HepG2 (cell line): ENCODE data around the gene THRB. TPM values are rescaled to one million over a fixed set of nuclear protein-coding genes. Genes with fewer than 3 reads are reported as not detected.
A peak's percentile ranks its signal among the peaks of the same experiment; 100 is the strongest.

Experiments used
- ATAC-seq: fragments of 200-7000 bp; cut with Tn5 transposase; 3 replicates; pipeline ENCODE4 v1.9.1; 2020; ENCODE audit warnings: mild to moderate bottlenecking, moderate library complexity
- BruUV-seq: library from RNA; stranded (reverse); fragments of 400-500 nt; replicated peaks from 2 replicates; lab custom pipeline; 2021; lab: Mats Ljungman, UMichigan
- CTCF ChIA-PET: fragments of 300-600 bp; formaldehyde crosslinking; extraction: SDS; loops from one replicate; lab custom pipeline; 2021; ENCODE audit warnings: low total read pairs, inconsistent platforms, low intra/inter-chr PET ratio; lab: Yijun Ruan, JAX
- POLR2A ChIA-PET: fragments of 350-600 bp; sonication (Branson Sonifier 250); formaldehyde crosslinking; loops from one replicate; lab custom pipeline; 2020; ENCODE audit warnings: antibody characterized with exemption, inconsistent platforms; lab: Yijun Ruan, JAX
- DNase-seq: peaks from one replicate; pipeline ENCODE4 v3.0.0-alpha.2; 2015; ENCODE audit warnings: low spot score
- FAIRE-seq: peaks from 3 replicates; lab custom pipeline; 2011; peaks lifted over from hg19 to GRCh38; lab: Jason Lieb, UNC
- H2AFZ ChIP-seq: one replicate; pipeline ENCODE4 v1.6.1; 2011; ENCODE audit warnings: low read length, inconsistent platforms
- H3K27ac ChIP-seq: fragments of 300-600 bp; 3 replicates; pipeline ENCODE4 v1.8.0; 2011; ENCODE audit warnings: mixed run types, mild to moderate bottlenecking, mixed read lengths, low read length, inconsistent platforms; ENCODE audit not compliant: insufficient read depth; ENCODE audit errors: extremely low read length
- H3K27me3 ChIP-seq, 2 experiments: fragments of 200-600 bp in 1 of 2; 2 replicates in 1 of 2; 3 replicates in 1 of 2; pipeline versions ENCODE4 v1.6.0 to v1.8.0; 2011; ENCODE audit warnings: low read length in 2 of 2, mild to moderate bottlenecking in 2 of 2, moderate library complexity in 2 of 2, inconsistent platforms in 1 of 2; ENCODE audit not compliant: insufficient read depth in 2 of 2, control insufficient read depth in 1 of 2
- H3K36me3 ChIP-seq, 2 experiments: fragments of 200-600 bp in 1 of 2; replicated peaks in 1 of 2; 2 replicates in 1 of 2; 3 replicates in 1 of 2; pipeline versions ENCODE4 v1.5.1 to v1.8.0; 2011; ENCODE audit warnings: low read length in 2 of 2, inconsistent platforms in 1 of 2; ENCODE audit not compliant: insufficient read depth in 2 of 2, control insufficient read depth in 1 of 2
- H3K4me1 ChIP-seq: 2 replicates; pipeline ENCODE4 v1.5.1; 2012; ENCODE audit warnings: low read length, inconsistent platforms; ENCODE audit not compliant: insufficient read depth
- H3K4me2 ChIP-seq: 2 replicates; pipeline ENCODE4 v1.6.0; 2011; ENCODE audit warnings: low read depth, low read length, inconsistent platforms
- H3K4me3 ChIP-seq, 3 experiments: fragments of 200-600 bp in 1 of 3; sonication (generic), shearing (Covaris generic) in 1 of 3; replicated peaks in 1 of 3; 2 replicates each; pipeline ENCODE4 v1.5.1; 2011 to 2016; ENCODE audit warnings: low read length in 3 of 3, inconsistent platforms in 2 of 3, low read depth in 2 of 3, mild to moderate bottlenecking in 2 of 3, control low read depth in 1 of 3, mixed read lengths in 1 of 3; ENCODE audit not compliant: insufficient read depth in 1 of 3
- H3K79me2 ChIP-seq: one replicate; pipeline ENCODE4 v1.6.1; 2011; ENCODE audit warnings: low read length, inconsistent platforms; ENCODE audit not compliant: insufficient read depth
- H3K9ac ChIP-seq: 2 replicates; pipeline ENCODE4 v1.6.0; 2011; ENCODE audit warnings: mild to moderate bottlenecking, low read depth, low read length, inconsistent platforms; ENCODE audit not compliant: insufficient read depth
- H3K9me3 ChIP-seq: 2 replicates; pipeline ENCODE4 v1.5.1; 2012; ENCODE audit warnings: mild to moderate bottlenecking, low read length
- H4K20me1 ChIP-seq: 2 replicates; pipeline ENCODE4 v1.6.0; 2011; ENCODE audit warnings: inconsistent platforms, mild to moderate bottlenecking, low read length, moderate library complexity; ENCODE audit not compliant: insufficient read depth
- CHD4 ChIP-seq: fragments of 200-600 bp; sonication (generic); IDR thresholded peaks from 2 replicates; pipeline ENCODE4 v1.7.0; 2017; ENCODE audit warnings: mild to moderate bottlenecking, low read length, borderline replicate concordance
- CTCF ChIP-seq: sonication (generic); formaldehyde crosslinking; IDR thresholded peaks from 2 replicates; pipeline ENCODE4 v1.5.0; 2020; ENCODE audit warnings: mild to moderate bottlenecking, missing genetic modification reagents, moderate library complexity
- FLYWCH1 ChIP-seq: sonication (generic); formaldehyde crosslinking; IDR thresholded peaks from 2 replicates; pipeline ENCODE4 v1.8.1; 2023; ENCODE audit warnings: mild to moderate bottlenecking, missing genetic modification reagents
- HNRNPLL ChIP-seq: fragments of 200-400 bp; formaldehyde crosslinking; IDR thresholded peaks from 2 replicates; pipeline ENCODE4 v1.6.1; 2017; ENCODE audit warnings: mild to moderate bottlenecking, low read depth, low read length; ENCODE audit not compliant: poor library complexity, severe bottlenecking
- HOXA9 ChIP-seq: sonication (generic); formaldehyde crosslinking; IDR thresholded peaks from 2 replicates; pipeline ENCODE4 v1.8.1; 2022; ENCODE audit warnings: missing genetic modification reagents, mild to moderate bottlenecking, moderate library complexity, borderline replicate concordance
- JUN ChIP-seq: sonication (generic); formaldehyde crosslinking; IDR thresholded peaks from 2 replicates; pipeline ENCODE4 v1.4.0; 2020; ENCODE audit warnings: mild to moderate bottlenecking, missing genetic modification reagents
- MIXL1 ChIP-seq: IDR thresholded peaks from 2 replicates; pipeline ENCODE4 v1.6.1; 2016
- NR2F2 ChIP-seq: IDR thresholded peaks from 2 replicates; pipeline ENCODE4 v1.6.1; 2012; ENCODE audit warnings: low read depth, inconsistent platforms, borderline replicate concordance
- SMARCC2 ChIP-seq: fragments of 450-650 bp; IDR thresholded peaks from 2 replicates; pipeline ENCODE4 v1.6.1; 2017; ENCODE audit warnings: antibody characterized with exemption, mild to moderate bottlenecking
- XRCC5 ChIP-seq: fragments of 200-400 bp; formaldehyde crosslinking; optimal IDR thresholded peaks from 2 replicates; pipeline ENCODE3; 2017; ENCODE audit warnings: mild to moderate bottlenecking, low read length
- ZNF616 ChIP-seq: sonication (generic); formaldehyde crosslinking; IDR thresholded peaks from 2 replicates; pipeline ENCODE4 v1.5.0; 2020; ENCODE audit warnings: low read depth, mild to moderate bottlenecking, missing genetic modification reagents
- ZNF678 ChIP-seq: sonication (generic); formaldehyde crosslinking; IDR thresholded peaks from 2 replicates; pipeline ENCODE4 v1.4.0; 2020; ENCODE audit warnings: mild to moderate bottlenecking, missing genetic modification reagents
- ZNF839 ChIP-seq: sonication (generic); formaldehyde crosslinking; IDR thresholded peaks from 2 replicates; pipeline ENCODE4 v1.4.0; 2020; ENCODE audit warnings: missing genetic modification reagents, mild to moderate bottlenecking, borderline replicate concordance
- WGBS: methylation state at CpG from one replicate; pipeline ENCODE4 v1.1.6; 2017; ENCODE audit warnings: low lambda C conversion rate; 5-methylcytosine and 5-hydroxymethylcytosine counted together
- in situ Hi-C: cut with HindIII; loops from 2 replicates; pipeline ENCODE4 v1.10.0; 2017; ENCODE audit warnings: low pct_unique_long_range_greater_than_20kb; ENCODE audit not compliant: extremely low pct_ligation_motif_present
- intact Hi-C: fragments of 100-400 bp; cut with micrococcal nuclease; formaldehyde crosslinking; loops from one replicate; pipeline ENCODE4 v1.10.0; 2022; ENCODE audit not compliant: unreplicated experiment
- polyA plus RNA-seq, 8 experiments: library from polyadenylated mRNA; depleted of rRNA in 3 of 8; stranded (reverse) in 7 of 8; unstranded in 1 of 8; fragments of >200 nt; fragmentation: Illumina TruSeq in 4 of 8; extraction: Trizol in 4 of 8; gene quantifications; 2 replicates each; pipeline versions ENCODE4 v1.2.1 to v1.2.3, GENCODE V29; 2011 to 2016; ENCODE audit warnings: low read depth in 4 of 8, missing spikeins in 1 of 8, mixed read lengths in 1 of 8; ENCODE audit not compliant: insufficient read depth in 1 of 8
- total RNA-seq, 5 experiments: library from RNA; depleted of rRNA; stranded (reverse); fragments of >200 nt; fragmentation: Illumina TruSeq; extraction: Trizol; gene quantifications; 2 replicates each; pipeline ENCODE4 v1.2.3, GENCODE V29; 2016; ENCODE audit warnings: low read depth in 1 of 5
- TF ChIP-seq, protein P1 (sequence below): sonication (generic); formaldehyde crosslinking; conservative IDR thresholded peaks from 2 replicates; pipeline ENCODE4 v1.8.0; 2022; ENCODE audit warnings: missing genetic modification reagents
- TF ChIP-seq, protein P2 (sequence below): sonication (generic); formaldehyde crosslinking; IDR thresholded peaks from 2 replicates; pipeline ENCODE4 v1.5.0; 2020; ENCODE audit warnings: mild to moderate bottlenecking, missing genetic modification reagents

Gene THRB
- total and polyA plus RNA-seq, 2 of the 13 experiments (the other 11 are each of a cell fraction or from before 2014, with no cell fraction given) = 4.7 to 22.7 TPM

GRCh38 chr3:24264748-24265158 is 229.9 kb downstream of the THRB start (continued):
- peak; percentile 75 for TF ChIP-seq CTCF (CRISPR knock-in tag)
- 0 out of 2 replicates have a peak, but pooled peaks have one; percentile 52 for TF ChIP-seq CHD4

- Histone ChIP-seq H3K4me1 (peaks cover 5% of the 10 kb centered on the region; the same call in 1 of the 2 replicates), H2AFZ (no peak overlapping the region), H3K4me3 (no peak overlapping the region), H3K79me2 (no peaks in the 10 kb centered on the region), H3K36me3 (no peaks in the 10 kb centered on the region), H3K27ac (no peak overlapping the region), H3K27me3 (no peaks in the 10 kb centered on the region), H3K9me3 (no peaks in the 10 kb centered on the region), H3K4me2 (no peak overlapping the region), H3K9ac (no peak overlapping the region), H4K20me1 (no peaks in the 10 kb centered on the region)
- in situ Hi-C loops (loop anchor here (25.0 kb wide), 1 partner anchor 373 kb away; no protein-coding TSS in a partner anchor), intact Hi-C loops (loop anchor here (1.0 to 10.0 kb wide), 6 partner anchors 111 to 418 kb away; no protein-coding TSS in a partner anchor)
- no peak for ATAC-seq
- no peak for FAIRE-seq
- no peak for DNase-seq
- ChIA-PET CTCF (interaction anchor here (1.1 to 3.1 kb wide), 5 partner anchors 228 to 419 kb away, joined by 3 to 35 read pairs (median 3); partner anchors contain the start of gene THRB), POLR2A (interaction anchor here (1.3 kb wide), 1 partner anchor 231 kb away, joined by 5 read pairs; the partner anchor contains the start of gene THRB)
- WGBS = 96% methylated on average over 1 of the region's 1 CpG
- BruUV-seq = no TSS peak
- TF ChIP-seq, protein P1, sequence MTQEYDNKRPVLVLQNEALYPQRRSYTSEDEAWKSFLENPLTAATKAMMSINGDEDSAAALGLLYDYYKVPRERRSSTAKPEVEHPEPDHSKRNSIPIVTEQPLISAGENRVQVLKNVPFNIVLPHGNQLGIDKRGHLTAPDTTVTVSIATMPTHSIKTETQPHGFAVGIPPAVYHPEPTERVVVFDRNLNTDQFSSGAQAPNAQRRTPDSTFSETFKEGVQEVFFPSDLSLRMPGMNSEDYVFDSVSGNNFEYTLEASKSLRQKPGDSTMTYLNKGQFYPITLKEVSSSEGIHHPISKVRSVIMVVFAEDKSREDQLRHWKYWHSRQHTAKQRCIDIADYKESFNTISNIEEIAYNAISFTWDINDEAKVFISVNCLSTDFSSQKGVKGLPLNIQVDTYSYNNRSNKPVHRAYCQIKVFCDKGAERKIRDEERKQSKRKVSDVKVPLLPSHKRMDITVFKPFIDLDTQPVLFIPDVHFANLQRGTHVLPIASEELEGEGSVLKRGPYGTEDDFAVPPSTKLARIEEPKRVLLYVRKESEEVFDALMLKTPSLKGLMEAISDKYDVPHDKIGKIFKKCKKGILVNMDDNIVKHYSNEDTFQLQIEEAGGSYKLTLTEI = no peak
- no peak for TF ChIP-seq ZNF678
- TF ChIP-seq XRCC5 = no peak
- TF ChIP-seq JUN (CRISPR knock-in tag) = no peak
- no peak for TF ChIP-seq FLYWCH1 (CRISPR knock-in tag)
- TF ChIP-seq HNRNPLL = no peak
- TF ChIP-seq, protein P2, sequence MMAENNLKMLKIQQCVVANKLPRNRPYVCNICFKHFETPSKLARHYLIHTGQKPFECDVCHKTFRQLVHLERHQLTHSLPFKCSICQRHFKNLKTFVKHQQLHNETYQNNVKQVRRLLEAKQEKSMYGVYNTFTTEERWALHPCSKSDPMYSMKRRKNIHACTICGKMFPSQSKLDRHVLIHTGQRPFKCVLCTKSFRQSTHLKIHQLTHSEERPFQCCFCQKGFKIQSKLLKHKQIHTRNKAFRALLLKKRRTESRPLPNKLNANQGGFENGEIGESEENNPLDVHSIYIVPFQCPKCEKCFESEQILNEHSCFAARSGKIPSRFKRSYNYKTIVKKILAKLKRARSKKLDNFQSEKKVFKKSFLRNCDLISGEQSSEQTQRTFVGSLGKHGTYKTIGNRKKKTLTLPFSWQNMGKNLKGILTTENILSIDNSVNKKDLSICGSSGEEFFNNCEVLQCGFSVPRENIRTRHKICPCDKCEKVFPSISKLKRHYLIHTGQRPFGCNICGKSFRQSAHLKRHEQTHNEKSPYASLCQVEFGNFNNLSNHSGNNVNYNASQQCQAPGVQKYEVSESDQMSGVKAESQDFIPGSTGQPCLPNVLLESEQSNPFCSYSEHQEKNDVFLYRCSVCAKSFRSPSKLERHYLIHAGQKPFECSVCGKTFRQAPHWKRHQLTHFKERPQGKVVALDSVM (CRISPR knock-in tag) = no peak
- TF ChIP-seq MIXL1 (CRISPR knock-in tag) = no peak
- TF ChIP-seq NR2F2 = no peak
- TF ChIP-seq ZNF839 = no peak
- TF ChIP-seq ZNF616 (CRISPR knock-in tag) = no peak
- no peak for TF ChIP-seq SMARCC2
- no peak for TF ChIP-seq HOXA9
These were observed 230.6 kb downstream of the THRB start for GRCh38 chr3:24264011-24264410.
